Lower leg skin (tissue), 4 donors: ENCODE results near the gene SOX3. TPM values are rescaled to one million over a fixed set of nuclear protein-coding genes. Genes with fewer than 3 reads are reported as not detected.

Experiments
- DNase-seq, 2 donors: peaks; one replicate each; pipeline ENCODE4 v3.0.0-alpha.2; 2019; ENCODE audit warnings: low spot score in 2 of 2
- H3K4me3 ChIP-seq: fragments of 200-600 bp; sonication (generic); 2 replicates; pipeline ENCODE4 v1.5.1; 2017; ENCODE audit warnings: mild to moderate bottlenecking, low read depth; ENCODE audit not compliant: poor library complexity, severe bottlenecking
- CTCF ChIP-seq, 3 donors: fragments of 450-650 bp; IDR thresholded peaks; one replicate each; pipeline ENCODE4 v1.5.1; 2016; ENCODE audit warnings: antibody characterized with exemption in 3 of 3, mild to moderate bottlenecking in 3 of 3, moderate library complexity in 2 of 3
- POLR2A ChIP-seq, 2 donors: fragments of 450-650 bp; IDR thresholded peaks; one replicate each; pipeline ENCODE4 v1.6.1; 2016 to 2017; ENCODE audit warnings: antibody characterized with exemption in 2 of 2, mild to moderate bottlenecking in 1 of 2, moderate library complexity in 1 of 2
- WGBS, 2 donors: methylation state at CpG; one replicate each; pipeline ENCODE4 v1.1.5; 2018; 5-methylcytosine and 5-hydroxymethylcytosine counted together
- intact Hi-C: fragments of 100-400 bp; cut with DNase I; formaldehyde crosslinking; loops from one replicate; pipeline ENCODE4 v1.15.0; 2023; ENCODE audit warnings: low total_unique reads
- total RNA-seq, 4 donors: library from RNA; depleted of rRNA; stranded (reverse); fragments of >200 nt; gene quantifications; one replicate each; pipeline ENCODE4 v1.1.0, GENCODE V29; 2016

Gene SOX3
- total RNA-seq, 4 donors from 2014 or later = not detected

GRCh38 chrX:140492066-140492994 lies 12.5 kb downstream of the SOX3 start:
- no peak for DNase-seq
- intact Hi-C loops = no loop called here
- 78 to 82% methylated on average over 4 of the region's 4 CpGs for WGBS, 2 donors
- no peak overlapping the region for H3K4me3 ChIP-seq
- no peak for TF ChIP-seq CTCF (IDR thresholded peaks at IDR 0.05)
- TF ChIP-seq POLR2A (IDR thresholded peaks at IDR 0.05) = no peak

- no peak for DNase-seq
- TF ChIP-seq POLR2A (IDR thresholded peaks at IDR 0.05) (no peak), CTCF (IDR thresholded peaks at IDR 0.05) (no peak)
- H3K4me3 ChIP-seq = no peak overlapping the region
- intact Hi-C loops = no loop called here
These were observed 24.1 kb downstream of the SOX3 start for GRCh38 chrX:140480765-140481164.

- no peak for DNase-seq
- TF ChIP-seq POLR2A (IDR thresholded peaks at IDR 0.05) (no peak), CTCF (IDR thresholded peaks at IDR 0.05) (no peak)
- intact Hi-C loops = no loop called here
- H3K4me3 ChIP-seq = no peak overlapping the region
These were observed 26.9 kb downstream of the SOX3 start for GRCh38 chrX:140477987-140478386.

GRCh38 chrX:140475025-140475424 lies 29.8 kb downstream of the SOX3 start:
- no peak overlapping the region for H3K4me3 ChIP-seq
- no peak for DNase-seq
- TF ChIP-seq POLR2A (IDR thresholded peaks at IDR 0.05) = no peak
- no peak for TF ChIP-seq CTCF (IDR thresholded peaks at IDR 0.05)
- intact Hi-C loops = no loop called here

- intact Hi-C loops = no loop called here
- WGBS, 2 donors = 68 to 72% methylated on average over 5 of the region's 5 CpGs
- no peak overlapping the region for H3K4me3 ChIP-seq
- DNase-seq = no peak
- TF ChIP-seq CTCF (IDR thresholded peaks at IDR 0.05) (no peak), POLR2A (IDR thresholded peaks at IDR 0.05) (no peak)
These were observed 37.7 kb downstream of the SOX3 start for GRCh38 chrX:140467211-140467610.

Other genes starting within 250 kb of the SOX3 start
- 10 to 100 TPM; 25.2 to 81.7 (median 63.1) TPM for gene LINC00632, start 204.7 kb upstream of the SOX3 start, total RNA-seq